ENCODE measurements around the gene ZSCAN26. TPM values are rescaled to one million over a fixed set of nuclear protein-coding genes. Genes with fewer than 3 reads are reported as not detected.

ZSCAN26 gene
- total RNA-seq, 4 donors from 2014 or later: 4.9 to 23.3 (median 11.4) TPM

DNA sequence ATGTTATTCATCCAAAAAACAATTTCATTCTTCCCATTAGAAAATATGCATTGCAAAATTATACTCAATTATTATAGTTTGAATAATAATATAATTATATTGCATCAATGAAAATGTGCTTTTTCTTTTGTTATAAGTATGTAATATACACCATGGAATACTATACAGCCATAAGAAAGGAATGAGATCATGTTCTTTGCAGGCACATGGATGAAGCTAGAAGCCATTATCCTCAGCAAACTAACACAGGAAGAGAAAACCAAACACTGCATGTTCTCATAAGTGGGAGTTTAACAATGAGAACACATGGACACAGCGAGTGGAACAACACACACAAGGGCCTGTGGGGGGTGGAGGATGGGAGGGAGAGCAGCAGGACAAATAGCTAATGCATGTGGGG, 9.9 kb upstream of the ZSCAN26 start:
- Histone ChIP-seq H3K27me3 (peaks cover 19% of the 10 kb centered on the region), H3K27ac (no peak overlapping the region), H3K9me3 (no peaks in the 10 kb centered on the region), H3K4me1 (peaks cover 14% of the 10 kb centered on the region), H3K4me3 (no peak overlapping the region), H3K36me3 (no peaks in the 10 kb centered on the region)
- TF ChIP-seq, protein P1, sequence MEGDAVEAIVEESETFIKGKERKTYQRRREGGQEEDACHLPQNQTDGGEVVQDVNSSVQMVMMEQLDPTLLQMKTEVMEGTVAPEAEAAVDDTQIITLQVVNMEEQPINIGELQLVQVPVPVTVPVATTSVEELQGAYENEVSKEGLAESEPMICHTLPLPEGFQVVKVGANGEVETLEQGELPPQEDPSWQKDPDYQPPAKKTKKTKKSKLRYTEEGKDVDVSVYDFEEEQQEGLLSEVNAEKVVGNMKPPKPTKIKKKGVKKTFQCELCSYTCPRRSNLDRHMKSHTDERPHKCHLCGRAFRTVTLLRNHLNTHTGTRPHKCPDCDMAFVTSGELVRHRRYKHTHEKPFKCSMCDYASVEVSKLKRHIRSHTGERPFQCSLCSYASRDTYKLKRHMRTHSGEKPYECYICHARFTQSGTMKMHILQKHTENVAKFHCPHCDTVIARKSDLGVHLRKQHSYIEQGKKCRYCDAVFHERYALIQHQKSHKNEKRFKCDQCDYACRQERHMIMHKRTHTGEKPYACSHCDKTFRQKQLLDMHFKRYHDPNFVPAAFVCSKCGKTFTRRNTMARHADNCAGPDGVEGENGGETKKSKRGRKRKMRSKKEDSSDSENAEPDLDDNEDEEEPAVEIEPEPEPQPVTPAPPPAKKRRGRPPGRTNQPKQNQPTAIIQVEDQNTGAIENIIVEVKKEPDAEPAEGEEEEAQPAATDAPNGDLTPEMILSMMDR (IDR thresholded peaks at IDR 0.05): no peak
- TF ChIP-seq POLR2A (IDR thresholded peaks at IDR 0.05) (no peak), EP300 (IDR thresholded peaks at IDR 0.05) (no peak), POLR2AphosphoS5 (IDR thresholded peaks at IDR 0.05) (no peak)
- no peak for DNase-seq (ENCODE audit: low spot score in 2 of 2)
- 0% methylated on average over 1 of the region's 1 CpG for WGBS

DNA sequence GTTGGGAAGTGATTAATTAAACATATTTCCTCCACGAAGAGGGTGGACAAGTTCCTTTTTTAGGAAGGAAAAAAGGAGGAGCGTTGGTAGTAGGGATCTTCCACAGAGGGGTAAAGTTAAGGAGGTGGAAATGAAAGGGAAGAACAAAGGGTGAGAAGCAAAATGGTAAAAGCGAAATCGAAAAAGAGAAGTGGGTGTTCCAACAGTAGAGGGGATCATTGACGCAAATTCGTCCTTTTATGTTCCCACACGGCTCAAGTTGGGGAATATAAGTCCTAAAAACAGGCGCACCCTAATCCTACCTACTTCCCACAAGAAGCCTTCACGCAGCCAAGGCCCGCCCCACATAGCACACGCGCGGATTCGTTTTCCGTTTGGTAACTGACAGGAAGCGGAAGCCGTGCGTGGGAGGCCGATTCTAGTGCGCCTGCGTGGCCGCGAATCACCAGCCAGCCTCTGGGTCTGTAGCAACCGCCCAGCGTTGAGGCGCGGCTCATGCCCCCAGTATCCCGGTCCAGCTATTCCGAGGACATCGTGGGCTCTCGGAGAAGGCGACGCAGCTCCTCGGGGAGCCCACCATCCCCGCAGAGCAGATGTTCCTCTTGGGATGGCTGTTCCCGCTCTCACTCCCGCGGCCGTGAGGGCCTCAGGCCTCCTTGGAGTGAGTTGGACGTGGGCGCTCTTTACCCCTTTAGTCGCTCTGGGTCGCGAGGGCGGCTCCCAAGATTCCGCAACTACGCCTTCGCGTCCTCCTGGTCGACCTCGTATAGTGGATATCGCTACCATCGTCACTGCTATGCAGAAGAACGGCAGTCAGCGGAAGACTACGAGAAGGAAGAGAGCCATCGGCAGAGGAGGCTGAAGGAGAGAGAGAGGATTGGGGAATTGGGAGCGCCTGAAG, 7.8 kb upstream of the ZSCAN26 start, which contains the start of gene NKAPL:
NKAPL (plus strand) TSS at position 421 of the 901 bp plus-strand sequence; CDS start at position 496, 75 bp downstream.
- TF ChIP-seq, protein P1 (IDR thresholded peaks at IDR 0.05): no peak
- TF ChIP-seq POLR2AphosphoS5 (IDR thresholded peaks at IDR 0.05) (no peak), EP300 (IDR thresholded peaks at IDR 0.05) (no peak), POLR2A (IDR thresholded peaks at IDR 0.05) (no peak)
- no peaks in the 10 kb centered on the region for H3K9me3 ChIP-seq
- WGBS: 30% methylated on average over 56 of the region's 58 CpGs
- peaks cover 22% of the 10 kb centered on the region for H3K27me3 ChIP-seq
- peaks cover 9% of the 10 kb centered on the region for H3K4me1 ChIP-seq
- H3K36me3 ChIP-seq: no peaks in the 10 kb centered on the region
- peak; percentile 86 to 87 for DNase-seq (ENCODE audit: low spot score in 2 of 2)
- H3K27ac ChIP-seq: no peak within 1 kb of the TSS
- peak within 1 kb of the TSS; percentile 46 for H3K4me3 ChIP-seq

DNA sequence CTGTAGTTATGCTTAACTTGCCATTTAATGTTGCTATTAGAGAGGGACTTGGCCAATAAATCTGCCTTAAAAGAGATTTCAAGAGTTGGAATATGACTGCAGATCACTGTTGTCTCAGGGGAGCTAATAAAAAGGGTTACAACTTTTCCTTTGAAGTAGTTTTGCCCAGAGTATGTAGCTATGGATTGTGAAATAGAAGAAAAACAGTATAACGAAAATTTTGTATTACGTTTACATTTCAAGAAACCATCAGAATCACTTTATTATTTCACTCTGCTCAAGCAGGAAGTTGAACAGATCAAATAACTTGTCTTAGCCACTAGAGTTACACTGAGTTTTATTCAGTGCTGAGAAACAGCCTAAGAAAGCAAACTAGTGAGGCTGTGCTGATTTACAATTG, 3.0 kb upstream of the ZSCAN26 start:
- DNase-seq (ENCODE audit: low spot score in 2 of 2): no peak
- WGBS: 39% methylated on average over 2 of the region's 2 CpGs
- no peak for TF ChIP-seq POLR2A (IDR thresholded peaks at IDR 0.05)
- no peak for TF ChIP-seq EP300 (IDR thresholded peaks at IDR 0.05)
- TF ChIP-seq POLR2AphosphoS5 (IDR thresholded peaks at IDR 0.05): no peak
- TF ChIP-seq, protein P1 (IDR thresholded peaks at IDR 0.05): no peak

DNA sequence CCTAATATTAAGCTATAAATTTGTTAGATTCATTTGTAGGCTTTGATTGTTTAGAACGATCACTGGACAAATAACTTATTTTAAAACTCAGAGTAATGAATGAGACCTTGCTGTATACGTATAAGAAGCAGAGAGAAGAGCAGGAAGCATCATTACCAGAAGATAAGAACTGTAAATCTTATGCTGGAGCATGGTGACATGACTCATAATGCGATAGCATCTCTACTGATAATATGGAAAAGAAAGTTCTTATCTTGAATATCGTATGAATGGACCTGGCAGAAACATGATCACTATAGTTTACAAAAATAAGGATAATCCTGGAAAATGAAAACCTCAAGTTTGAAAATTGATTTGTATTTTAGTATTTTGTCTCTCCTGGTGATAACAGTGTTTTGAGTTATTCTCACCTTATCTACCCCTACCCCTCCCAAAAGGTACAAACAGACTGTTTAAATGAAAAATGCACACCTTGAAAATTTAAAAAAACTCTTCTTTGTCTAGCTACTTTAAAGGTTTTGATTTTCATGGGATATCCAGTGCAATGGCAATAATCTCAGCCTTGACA, 2.0 kb upstream of the ZSCAN26 start:
- 39% methylated on average over 4 of the region's 4 CpGs for WGBS
- Histone ChIP-seq H3K4me1 (peaks cover 14% of the 10 kb centered on the region), H3K27ac (no peak overlapping the region), H3K36me3 (no peaks in the 10 kb centered on the region), H3K9me3 (no peaks in the 10 kb centered on the region), H3K4me3 (no peak overlapping the region), H3K27me3 (peaks cover 6% of the 10 kb centered on the region)
- no peak for TF ChIP-seq POLR2AphosphoS5 (IDR thresholded peaks at IDR 0.05)
- no peak for TF ChIP-seq EP300 (IDR thresholded peaks at IDR 0.05)
- no peak for TF ChIP-seq POLR2A (IDR thresholded peaks at IDR 0.05)
- TF ChIP-seq, protein P1 (IDR thresholded peaks at IDR 0.05): no peak
- DNase-seq (ENCODE audit: low spot score in 2 of 2): no peak

More for the DNA sequence above, 3.0 kb upstream of the ZSCAN26 start:
- Histone ChIP-seq H3K9me3 (no peaks in the 10 kb centered on the region), H3K36me3 (no peaks in the 10 kb centered on the region), H3K27me3 (peaks cover 12% of the 10 kb centered on the region), H3K4me3 (no peak overlapping the region), H3K27ac (no peak overlapping the region), H3K4me1 (peaks cover 20% of the 10 kb centered on the region)

DNA sequence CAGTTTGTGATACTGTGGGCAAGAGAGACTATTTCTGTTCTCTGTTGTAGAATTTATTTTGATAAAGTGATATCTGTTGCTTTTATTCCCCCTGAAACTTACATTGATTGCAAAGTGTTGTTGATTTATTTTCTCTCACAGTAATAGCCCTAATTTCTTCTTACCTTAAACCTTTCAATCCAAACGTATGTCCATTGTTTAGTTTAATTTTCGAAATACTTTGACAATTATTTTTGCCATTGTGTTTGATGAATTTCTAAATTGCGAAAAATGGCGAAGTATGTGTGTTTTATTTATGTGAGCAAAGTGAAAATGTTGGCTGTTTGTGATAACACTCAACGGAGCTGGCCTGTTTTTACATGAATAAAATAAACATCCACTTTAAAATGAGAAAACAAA, 381 bp upstream of the ZSCAN26 start:
- WGBS: 6% methylated on average over 5 of the region's 5 CpGs
- H3K4me1 ChIP-seq: peaks cover 14% of the 10 kb centered on the region
- no peak for DNase-seq (ENCODE audit: low spot score in 2 of 2)
- H3K27me3 ChIP-seq: peaks cover 6% of the 10 kb centered on the region
- peak overlapping the region; percentile 64 for H3K27ac ChIP-seq
- TF ChIP-seq POLR2A (IDR thresholded peaks at IDR 0.05): no peak
- H3K9me3 ChIP-seq: no peaks in the 10 kb centered on the region
- H3K4me3 ChIP-seq: peak overlapping the region; percentile 66
- H3K36me3 ChIP-seq: no peaks in the 10 kb centered on the region

Measured in suprapubic skin (tissue), 4 donors.